HCT116 (cell line): Measurements from ENCODE around the gene DENND1A.

Experiments
- EGR1 ChIP-seq: IDR thresholded peaks from 2 replicates; pipeline ENCODE4 v1.6.1; 2012; ENCODE audit warnings: low read depth
- EZH2 ChIP-seq: fragments of 200-600 bp; sonication (generic); IDR thresholded peaks from 2 replicates; pipeline ENCODE4 v1.6.1; 2017; ENCODE audit warnings: antibody characterized with exemption, mixed run types
- JUND ChIP-seq: IDR thresholded peaks from 2 replicates; pipeline ENCODE4 v1.6.1; 2012
- MAX ChIP-seq: IDR thresholded peaks from 2 replicates; pipeline ENCODE4 v1.6.1; 2012
- POLR2A ChIP-seq: IDR thresholded peaks from 2 replicates; pipeline ENCODE4 v1.7.0; 2011; ENCODE audit warnings: borderline replicate concordance; ENCODE audit not compliant: insufficient read depth, insufficient read length; ENCODE audit errors: extremely low read depth
- POLR2AphosphoS5 ChIP-seq: IDR thresholded peaks from 2 replicates; pipeline ENCODE4 v1.6.1; 2011; ENCODE audit warnings: mild to moderate bottlenecking, low read depth, low read length, moderate library complexity
- RAD21 ChIP-seq: IDR thresholded peaks from 2 replicates; pipeline ENCODE4 v1.6.1; 2012; ENCODE audit warnings: low read depth, mild to moderate bottlenecking
- SP1 ChIP-seq: IDR thresholded peaks from 2 replicates; pipeline ENCODE4 v1.6.1; 2012; ENCODE audit warnings: low read depth
- SRF ChIP-seq: IDR thresholded peaks from 2 replicates; pipeline ENCODE4 v1.6.1; 2012; ENCODE audit warnings: low read depth
- TCF7L2 ChIP-seq: IDR thresholded peaks from 2 replicates; pipeline ENCODE4 v1.7.0; 2011; ENCODE audit warnings: borderline replicate concordance, inconsistent platforms; ENCODE audit not compliant: insufficient read depth, insufficient read length; ENCODE audit errors: extremely low read depth
- TF ChIP-seq, protein P1 (sequence below), 3 experiments: fragments of 200-600 bp in 1 of 3; sonication (generic) in 1 of 3; IDR thresholded peaks in 2 of 3; conservative IDR thresholded peaks in 1 of 3; 2 replicates each; pipeline ENCODE4 v1.5.1; 2012 to 2017; ENCODE audit warnings: low read depth in 2 of 3, low read length in 2 of 3, antibody characterized with exemption in 1 of 3, borderline replicate concordance in 1 of 3, control low read depth in 1 of 3, mild to moderate bottlenecking in 1 of 3, mixed read lengths in 1 of 3, mixed run types in 1 of 3, moderate library complexity in 1 of 3; ENCODE audit not compliant: insufficient read depth in 1 of 3
- TF ChIP-seq, protein P2 (sequence below): IDR thresholded peaks from 2 replicates; pipeline ENCODE4 v1.6.1; 2012
- TF ChIP-seq, protein P3 (sequence below): IDR thresholded peaks from 2 replicates; pipeline ENCODE4 v1.6.1; 2011; ENCODE audit warnings: mild to moderate bottlenecking, low read length, moderate library complexity; ENCODE audit not compliant: insufficient replicate concordance; ENCODE audit errors: extremely low read depth

DNA sequence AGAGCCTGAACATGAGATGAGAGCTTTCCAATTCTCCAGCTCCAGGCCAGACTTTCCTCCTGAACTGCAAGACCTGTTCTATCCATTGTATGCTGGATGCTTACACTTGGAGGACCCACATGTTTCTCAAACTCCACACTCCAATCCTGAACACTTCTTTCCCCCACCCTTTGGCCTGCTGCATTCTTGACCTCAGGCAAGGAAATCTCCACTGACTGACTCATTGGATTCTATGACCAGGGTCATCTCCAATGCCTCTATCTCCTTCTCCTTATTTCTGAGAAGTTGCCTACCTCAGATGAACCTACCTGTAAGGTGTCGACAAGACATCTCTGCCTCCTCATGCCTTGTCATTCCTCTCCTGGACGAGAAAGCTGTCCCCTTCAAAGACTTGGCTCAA, 420.3 kb downstream of the DENND1A start:
- TF ChIP-seq SRF (no peak), MAX (no peak), POLR2AphosphoS5 (no peak), POLR2A (no peak), EGR1 (no peak), TCF7L2 (no peak), EZH2 (no peak), JUND (no peak), RAD21 (no peak), SP1 (no peak)
- TF ChIP-seq, protein P1, sequence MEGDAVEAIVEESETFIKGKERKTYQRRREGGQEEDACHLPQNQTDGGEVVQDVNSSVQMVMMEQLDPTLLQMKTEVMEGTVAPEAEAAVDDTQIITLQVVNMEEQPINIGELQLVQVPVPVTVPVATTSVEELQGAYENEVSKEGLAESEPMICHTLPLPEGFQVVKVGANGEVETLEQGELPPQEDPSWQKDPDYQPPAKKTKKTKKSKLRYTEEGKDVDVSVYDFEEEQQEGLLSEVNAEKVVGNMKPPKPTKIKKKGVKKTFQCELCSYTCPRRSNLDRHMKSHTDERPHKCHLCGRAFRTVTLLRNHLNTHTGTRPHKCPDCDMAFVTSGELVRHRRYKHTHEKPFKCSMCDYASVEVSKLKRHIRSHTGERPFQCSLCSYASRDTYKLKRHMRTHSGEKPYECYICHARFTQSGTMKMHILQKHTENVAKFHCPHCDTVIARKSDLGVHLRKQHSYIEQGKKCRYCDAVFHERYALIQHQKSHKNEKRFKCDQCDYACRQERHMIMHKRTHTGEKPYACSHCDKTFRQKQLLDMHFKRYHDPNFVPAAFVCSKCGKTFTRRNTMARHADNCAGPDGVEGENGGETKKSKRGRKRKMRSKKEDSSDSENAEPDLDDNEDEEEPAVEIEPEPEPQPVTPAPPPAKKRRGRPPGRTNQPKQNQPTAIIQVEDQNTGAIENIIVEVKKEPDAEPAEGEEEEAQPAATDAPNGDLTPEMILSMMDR (IDR thresholded peaks at IDR 0.05 in 2 of 3, conservative IDR thresholded peaks at IDR 0.05 in 1 of 3; ENCODE audit: borderline replicate concordance in 1 of 3, insufficient read depth in 1 of 3, low read depth in 2 of 3, low read length in 2 of 3), result no peak
- TF ChIP-seq, protein P2, sequence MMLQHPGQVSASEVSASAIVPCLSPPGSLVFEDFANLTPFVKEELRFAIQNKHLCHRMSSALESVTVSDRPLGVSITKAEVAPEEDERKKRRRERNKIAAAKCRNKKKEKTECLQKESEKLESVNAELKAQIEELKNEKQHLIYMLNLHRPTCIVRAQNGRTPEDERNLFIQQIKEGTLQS, result no peak
- TF ChIP-seq, protein P3, sequence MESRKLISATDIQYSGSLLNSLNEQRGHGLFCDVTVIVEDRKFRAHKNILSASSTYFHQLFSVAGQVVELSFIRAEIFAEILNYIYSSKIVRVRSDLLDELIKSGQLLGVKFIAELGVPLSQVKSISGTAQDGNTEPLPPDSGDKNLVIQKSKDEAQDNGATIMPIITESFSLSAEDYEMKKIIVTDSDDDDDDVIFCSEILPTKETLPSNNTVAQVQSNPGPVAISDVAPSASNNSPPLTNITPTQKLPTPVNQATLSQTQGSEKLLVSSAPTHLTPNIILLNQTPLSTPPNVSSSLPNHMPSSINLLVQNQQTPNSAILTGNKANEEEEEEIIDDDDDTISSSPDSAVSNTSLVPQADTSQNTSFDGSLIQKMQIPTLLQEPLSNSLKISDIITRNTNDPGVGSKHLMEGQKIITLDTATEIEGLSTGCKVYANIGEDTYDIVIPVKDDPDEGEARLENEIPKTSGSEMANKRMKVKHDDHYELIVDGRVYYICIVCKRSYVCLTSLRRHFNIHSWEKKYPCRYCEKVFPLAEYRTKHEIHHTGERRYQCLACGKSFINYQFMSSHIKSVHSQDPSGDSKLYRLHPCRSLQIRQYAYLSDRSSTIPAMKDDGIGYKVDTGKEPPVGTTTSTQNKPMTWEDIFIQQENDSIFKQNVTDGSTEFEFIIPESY, result no peak
